Liver (tissue), 3 donors: Measurements from ENCODE around the gene FAM20C.

Source experiments
- GABPA ChIP-seq, 2 donors: IDR thresholded peaks in 1 of 2; conservative IDR thresholded peaks in 1 of 2; 2 replicates each; pipeline ENCODE4 v1.6.1; 2016; ENCODE audit warnings: antibody characterized with exemption in 2 of 2, mild to moderate bottlenecking in 1 of 2, moderate library complexity in 1 of 2
- YY1 ChIP-seq: IDR thresholded peaks from 2 replicates; pipeline ENCODE4 v1.6.1; 2016; ENCODE audit warnings: antibody characterized with exemption, mild to moderate bottlenecking
- TF ChIP-seq, protein P1 (sequence below): IDR thresholded peaks from 2 replicates; pipeline ENCODE4 v1.6.1; 2016; ENCODE audit warnings: antibody characterized with exemption, mild to moderate bottlenecking
- TF ChIP-seq, protein P2 (sequence below): fragments of 150-350 bp; IDR thresholded peaks from 2 replicates; pipeline ENCODE4 v1.5.1; 2017; ENCODE audit warnings: improper control_type of control experiment, low read depth, low read length; ENCODE audit not compliant: missing input control
- TF ChIP-seq, protein P3 (sequence below): IDR thresholded peaks from 2 replicates; pipeline ENCODE4 v1.6.1; 2016; ENCODE audit warnings: antibody characterized with exemption
- donor health status: healthy.
- donor health status: healthy.

DNA sequence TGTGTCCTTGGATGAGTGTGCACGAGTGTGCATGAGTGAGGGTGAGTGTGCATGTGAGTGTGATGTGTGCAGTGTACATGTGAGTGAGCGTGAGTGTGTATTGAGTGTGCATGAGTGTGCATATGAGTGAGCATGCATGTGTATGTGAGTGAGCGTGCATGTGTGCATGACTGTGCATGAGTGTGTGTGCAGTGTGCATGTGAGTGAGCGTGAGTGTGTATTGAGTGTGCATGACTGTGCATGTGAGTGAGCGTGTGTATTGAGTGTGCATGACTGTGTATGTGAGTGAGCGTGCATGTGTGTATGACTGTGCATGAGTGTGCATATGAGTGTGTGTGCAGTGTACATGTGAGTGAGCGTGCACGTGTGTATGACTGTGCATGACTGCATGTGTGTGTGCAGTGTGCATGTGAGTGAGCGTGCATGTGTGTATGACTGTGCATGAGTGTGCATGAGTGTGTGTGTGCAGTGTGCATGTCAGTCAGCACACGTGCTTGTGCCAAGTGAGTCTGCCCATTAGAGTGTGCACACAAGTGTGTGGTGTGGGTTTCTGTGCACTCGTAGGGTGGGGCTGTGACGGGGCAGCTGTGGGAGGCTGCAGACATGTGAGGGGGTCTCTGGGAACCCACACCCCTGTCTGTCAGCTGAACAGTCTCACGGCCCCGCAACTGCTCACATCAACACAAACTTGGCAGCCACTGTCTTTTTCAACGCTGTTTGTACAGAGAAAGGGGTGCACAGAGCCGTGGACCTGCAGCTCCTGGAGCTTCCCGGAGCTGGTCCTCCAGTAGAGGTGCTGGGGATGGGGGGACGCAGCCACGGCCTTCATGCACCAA is 112.4 kb downstream of the FAM20C start:
- TF ChIP-seq, protein P1, sequence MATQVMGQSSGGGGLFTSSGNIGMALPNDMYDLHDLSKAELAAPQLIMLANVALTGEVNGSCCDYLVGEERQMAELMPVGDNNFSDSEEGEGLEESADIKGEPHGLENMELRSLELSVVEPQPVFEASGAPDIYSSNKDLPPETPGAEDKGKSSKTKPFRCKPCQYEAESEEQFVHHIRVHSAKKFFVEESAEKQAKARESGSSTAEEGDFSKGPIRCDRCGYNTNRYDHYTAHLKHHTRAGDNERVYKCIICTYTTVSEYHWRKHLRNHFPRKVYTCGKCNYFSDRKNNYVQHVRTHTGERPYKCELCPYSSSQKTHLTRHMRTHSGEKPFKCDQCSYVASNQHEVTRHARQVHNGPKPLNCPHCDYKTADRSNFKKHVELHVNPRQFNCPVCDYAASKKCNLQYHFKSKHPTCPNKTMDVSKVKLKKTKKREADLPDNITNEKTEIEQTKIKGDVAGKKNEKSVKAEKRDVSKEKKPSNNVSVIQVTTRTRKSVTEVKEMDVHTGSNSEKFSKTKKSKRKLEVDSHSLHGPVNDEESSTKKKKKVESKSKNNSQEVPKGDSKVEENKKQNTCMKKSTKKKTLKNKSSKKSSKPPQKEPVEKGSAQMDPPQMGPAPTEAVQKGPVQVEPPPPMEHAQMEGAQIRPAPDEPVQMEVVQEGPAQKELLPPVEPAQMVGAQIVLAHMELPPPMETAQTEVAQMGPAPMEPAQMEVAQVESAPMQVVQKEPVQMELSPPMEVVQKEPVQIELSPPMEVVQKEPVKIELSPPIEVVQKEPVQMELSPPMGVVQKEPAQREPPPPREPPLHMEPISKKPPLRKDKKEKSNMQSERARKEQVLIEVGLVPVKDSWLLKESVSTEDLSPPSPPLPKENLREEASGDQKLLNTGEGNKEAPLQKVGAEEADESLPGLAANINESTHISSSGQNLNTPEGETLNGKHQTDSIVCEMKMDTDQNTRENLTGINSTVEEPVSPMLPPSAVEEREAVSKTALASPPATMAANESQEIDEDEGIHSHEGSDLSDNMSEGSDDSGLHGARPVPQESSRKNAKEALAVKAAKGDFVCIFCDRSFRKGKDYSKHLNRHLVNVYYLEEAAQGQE: no peak
- TF ChIP-seq, protein P2, sequence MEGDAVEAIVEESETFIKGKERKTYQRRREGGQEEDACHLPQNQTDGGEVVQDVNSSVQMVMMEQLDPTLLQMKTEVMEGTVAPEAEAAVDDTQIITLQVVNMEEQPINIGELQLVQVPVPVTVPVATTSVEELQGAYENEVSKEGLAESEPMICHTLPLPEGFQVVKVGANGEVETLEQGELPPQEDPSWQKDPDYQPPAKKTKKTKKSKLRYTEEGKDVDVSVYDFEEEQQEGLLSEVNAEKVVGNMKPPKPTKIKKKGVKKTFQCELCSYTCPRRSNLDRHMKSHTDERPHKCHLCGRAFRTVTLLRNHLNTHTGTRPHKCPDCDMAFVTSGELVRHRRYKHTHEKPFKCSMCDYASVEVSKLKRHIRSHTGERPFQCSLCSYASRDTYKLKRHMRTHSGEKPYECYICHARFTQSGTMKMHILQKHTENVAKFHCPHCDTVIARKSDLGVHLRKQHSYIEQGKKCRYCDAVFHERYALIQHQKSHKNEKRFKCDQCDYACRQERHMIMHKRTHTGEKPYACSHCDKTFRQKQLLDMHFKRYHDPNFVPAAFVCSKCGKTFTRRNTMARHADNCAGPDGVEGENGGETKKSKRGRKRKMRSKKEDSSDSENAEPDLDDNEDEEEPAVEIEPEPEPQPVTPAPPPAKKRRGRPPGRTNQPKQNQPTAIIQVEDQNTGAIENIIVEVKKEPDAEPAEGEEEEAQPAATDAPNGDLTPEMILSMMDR: no peak
- TF ChIP-seq GABPA (IDR thresholded peaks at IDR 0.05 in 1 of 2, conservative IDR thresholded peaks at IDR 0.05 in 1 of 2) (no peak), YY1 (no peak)
- TF ChIP-seq, protein P3, sequence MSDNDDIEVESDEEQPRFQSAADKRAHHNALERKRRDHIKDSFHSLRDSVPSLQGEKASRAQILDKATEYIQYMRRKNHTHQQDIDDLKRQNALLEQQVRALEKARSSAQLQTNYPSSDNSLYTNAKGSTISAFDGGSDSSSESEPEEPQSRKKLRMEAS: no peak
